ENCODE measurements around the gene FFAR2.

DNA sequence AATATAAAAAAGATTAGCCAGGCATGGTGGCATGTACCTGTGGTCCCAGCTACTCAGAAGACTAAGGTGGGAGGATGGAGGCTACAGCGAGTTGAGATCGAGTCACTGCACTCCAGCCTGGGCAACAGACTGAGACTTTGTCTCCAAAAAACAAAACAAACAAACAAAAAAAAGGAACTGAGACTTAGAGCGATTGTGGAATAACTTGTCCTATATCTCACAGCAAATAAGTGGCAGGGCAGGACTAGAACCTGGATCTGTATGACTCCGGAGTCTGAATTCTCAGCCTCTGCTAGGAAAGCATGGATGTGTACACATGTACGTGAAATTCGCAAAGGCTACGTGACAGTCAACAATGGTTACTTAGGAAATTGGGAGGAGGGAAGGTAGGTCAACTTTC lies 22.1 kb downstream of the FFAR2 start:
- TF ChIP-seq EHMT2 (IDR thresholded peaks at IDR 0.05): no peak
- no peak for TF ChIP-seq ZSCAN29 (IDR thresholded peaks at IDR 0.05)
- TF ChIP-seq CTCF (IDR thresholded peaks at IDR 0.05 in 2 of 3, conservative IDR thresholded peaks at IDR 0.05 in 1 of 3; ENCODE audit: insufficient read depth in 2 of 3, low read depth in 1 of 3, low read length in 3 of 3): no peak
- no peak for TF ChIP-seq ZBTB12 (CRISPR knock-in tag; IDR thresholded peaks at IDR 0.05)
